H1 (cell line): ENCODE data around the gene ZDHHC1. TPM values are rescaled to one million over a fixed set of nuclear protein-coding genes. Genes with fewer than 3 reads are reported as not detected.

ENCODE experiments used
- CTCF ChIA-PET: fragments of 300-600 bp; sonication (Branson Sonifier 250); formaldehyde crosslinking; loops from one replicate; lab custom pipeline; 2021; ENCODE audit not compliant: partially characterized antibody; lab: Charles Lee
- POLR2A ChIA-PET: fragments of 300-600 bp; sonication (Branson Sonifier 250); formaldehyde crosslinking; loops from one replicate; lab custom pipeline; 2021; ENCODE audit warnings: inconsistent platforms; ENCODE audit not compliant: partially characterized antibody; lab: Charles Lee
- DNase-seq, 2 experiments: peaks; one replicate each; pipeline versions ENCODE4 v3.0.0 to v3.0.0-alpha.2; 2010 to 2022; ENCODE audit warnings: low spot score in 2 of 2, low read depth in 1 of 2, mixed read lengths in 1 of 2
- FAIRE-seq: peaks from 2 replicates; lab custom pipeline; 2011; peaks lifted over from hg19 to GRCh38; lab: Jason Lieb, UNC
- H2AFZ ChIP-seq: 2 replicates; pipeline ENCODE4 v1.8.1; 2012; ENCODE audit warnings: low read length, inconsistent platforms
- H2AK5ac ChIP-seq: 2 replicates; pipeline ENCODE4 v1.6.1; 2013; ENCODE audit warnings: low read depth, low read length
- H2BK120ac ChIP-seq: replicated peaks from 2 replicates; pipeline ENCODE3; 2013; ENCODE audit warnings: low read depth, low read length, inconsistent platforms
- H2BK12ac ChIP-seq: 2 replicates; pipeline ENCODE4 v1.6.1; 2013; ENCODE audit warnings: low read depth, low read length
- H2BK15ac ChIP-seq: 2 replicates; pipeline ENCODE4 v1.6.1; 2013; ENCODE audit warnings: low read length
- H2BK20ac ChIP-seq: 2 replicates; pipeline ENCODE4 v1.6.1; 2013; ENCODE audit warnings: low read length
- H2BK5ac ChIP-seq: 2 replicates; pipeline ENCODE4 v1.6.1; 2013; ENCODE audit warnings: low read depth, low read length
- H3K14ac ChIP-seq: 2 replicates; pipeline ENCODE4 v1.6.1; 2013; ENCODE audit warnings: inconsistent platforms; ENCODE audit not compliant: insufficient read length
- H3K18ac ChIP-seq: 2 replicates; pipeline ENCODE4 v1.6.1; 2013; ENCODE audit warnings: low read length; ENCODE audit errors: extremely low read depth
- H3K23ac ChIP-seq: 2 replicates; pipeline ENCODE4 v1.6.1; 2013; ENCODE audit warnings: inconsistent platforms; ENCODE audit not compliant: insufficient read length
- H3K23me2 ChIP-seq: 2 replicates; pipeline ENCODE4 v1.6.1; 2013; ENCODE audit warnings: low read depth, low read length
- H3K27ac ChIP-seq: 2 replicates; pipeline ENCODE4 v1.6.1; 2011; ENCODE audit warnings: low read depth, low read length, inconsistent platforms
- H3K27me3 ChIP-seq, 4 experiments: replicated peaks in 1 of 4; 1 replicate in 1 of 4; 2 replicates in 3 of 4; pipeline versions ENCODE4 v1.6.1 to v1.8.1; 2011 to 2013; ENCODE audit warnings: low read length in 3 of 4, mild to moderate bottlenecking in 3 of 4, inconsistent platforms in 2 of 4, mixed read lengths in 2 of 4, moderate library complexity in 1 of 4; ENCODE audit not compliant: control insufficient read depth in 3 of 4, insufficient read depth in 3 of 4; ENCODE audit errors: extremely low read depth in 1 of 4
- H3K36me3 ChIP-seq, 4 experiments: 2 replicates each; pipeline versions ENCODE4 v1.6.1 to v1.8.1; 2011 to 2013; ENCODE audit warnings: mild to moderate bottlenecking in 4 of 4, low read length in 3 of 4, moderate library complexity in 2 of 4, control low read depth in 1 of 4, inconsistent platforms in 1 of 4; ENCODE audit not compliant: insufficient read depth in 4 of 4, control insufficient read depth in 2 of 4
- H3K4ac ChIP-seq: replicated peaks from 2 replicates; pipeline ENCODE3; 2013; ENCODE audit warnings: low read length, low read depth, mixed read lengths, inconsistent platforms; ENCODE audit not compliant: insufficient read length
- H3K4me1 ChIP-seq, 4 experiments: replicated peaks in 1 of 4; 1 replicate in 1 of 4; 2 replicates in 3 of 4; pipeline versions ENCODE4 v1.6.1 to v1.8.1; 2011 to 2013; ENCODE audit warnings: low read length in 3 of 4, inconsistent platforms in 2 of 4, mixed read lengths in 1 of 4; ENCODE audit not compliant: insufficient read depth in 4 of 4, control insufficient read depth in 3 of 4
- H3K4me2 ChIP-seq, 2 experiments: 2 replicates each; pipeline versions ENCODE4 v1.6.1 to v1.8.1; 2011 to 2013; ENCODE audit warnings: low read depth in 2 of 2, low read length in 2 of 2, control low read depth in 1 of 2, inconsistent platforms in 1 of 2, mild to moderate bottlenecking in 1 of 2; ENCODE audit not compliant: insufficient read depth in 1 of 2
- H3K4me3 ChIP-seq, 4 experiments: fragments of 200-600, 300-600 bp in 1 of 4; sonication (generic), shearing (Covaris generic), sonication (Bioruptor Twin) in 1 of 4; 2 replicates each; pipeline versions ENCODE4 v1.5.1 to v1.8.1; 2011 to 2016; ENCODE audit warnings: low read length in 4 of 4, low read depth in 3 of 4, control low read depth in 2 of 4, inconsistent platforms in 2 of 4, mild to moderate bottlenecking in 2 of 4, mixed read lengths in 1 of 4, moderate library complexity in 1 of 4; ENCODE audit not compliant: insufficient read depth in 2 of 4; ENCODE audit errors: extremely low read depth in 1 of 4
- H3K56ac ChIP-seq: replicated peaks from 2 replicates; pipeline ENCODE3; 2013; ENCODE audit warnings: low read depth, mild to moderate bottlenecking, mixed read lengths, low read length, inconsistent platforms; ENCODE audit not compliant: insufficient read length
- H3K79me1 ChIP-seq: 2 replicates; pipeline ENCODE4 v1.6.1; 2013; ENCODE audit warnings: low read depth, low read length, control low read depth
- H3K79me2 ChIP-seq, 2 experiments: 2 replicates each; pipeline versions ENCODE4 v1.6.1 to v1.8.1; 2012 to 2013; ENCODE audit warnings: low read length in 2 of 2, mild to moderate bottlenecking in 2 of 2, inconsistent platforms in 1 of 2; ENCODE audit not compliant: insufficient read depth in 2 of 2, control insufficient read depth in 1 of 2
- H3K9ac ChIP-seq, 4 experiments: replicated peaks in 1 of 4; 1 replicate in 1 of 4; 2 replicates in 3 of 4; pipeline versions ENCODE4 v1.6.1 to v1.8.1; 2011 to 2013; ENCODE audit warnings: low read depth in 3 of 4, low read length in 3 of 4, control low read depth in 2 of 4, mild to moderate bottlenecking in 2 of 4, moderate library complexity in 2 of 4, inconsistent platforms in 1 of 4; ENCODE audit errors: extremely low read depth in 1 of 4
- H3K9me3 ChIP-seq, 2 experiments: 2 replicates each; pipeline versions ENCODE4 v1.6.1 to v1.8.1; 2012 to 2013; ENCODE audit warnings: mild to moderate bottlenecking in 2 of 2, moderate library complexity in 2 of 2, control low read depth in 1 of 2, inconsistent platforms in 1 of 2, low read depth in 1 of 2, low read length in 1 of 2, mixed read lengths in 1 of 2; ENCODE audit not compliant: insufficient read depth in 2 of 2
- H4K20me1 ChIP-seq, 2 experiments: replicated peaks in 1 of 2; 2 replicates each; pipeline versions ENCODE3 to v1.8.1; 2011 to 2013; ENCODE audit warnings: inconsistent platforms in 2 of 2, low read length in 2 of 2, mild to moderate bottlenecking in 1 of 2; ENCODE audit not compliant: insufficient read depth in 2 of 2, control insufficient read depth in 1 of 2
- H4K5ac ChIP-seq: 2 replicates; pipeline ENCODE4 v1.6.1; 2013; ENCODE audit warnings: low read length, low read depth, mixed read lengths, inconsistent platforms; ENCODE audit not compliant: insufficient read length
- H4K8ac ChIP-seq: 2 replicates; pipeline ENCODE4 v1.8.0; 2013; ENCODE audit warnings: mild to moderate bottlenecking, moderate library complexity, low read length, inconsistent platforms; ENCODE audit not compliant: insufficient read depth; ENCODE audit errors: extremely low read depth
- H4K91ac ChIP-seq: replicated peaks from 2 replicates; pipeline ENCODE3; 2013; ENCODE audit warnings: low read length, mixed read lengths, inconsistent platforms; ENCODE audit not compliant: insufficient read length
- CEBPB ChIP-seq: IDR thresholded peaks from 2 replicates; pipeline ENCODE4 v1.6.1; 2012; ENCODE audit warnings: low read depth, low read length
- CTBP2 ChIP-seq: IDR thresholded peaks from 2 replicates; pipeline ENCODE4 v1.7.0; 2011; ENCODE audit warnings: borderline replicate concordance, mild to moderate bottlenecking, moderate library complexity, mixed read lengths, low read length; ENCODE audit not compliant: insufficient read depth, insufficient read length
- FOSL1 ChIP-seq: IDR thresholded peaks from 2 replicates; pipeline ENCODE4 v1.6.1; 2011; ENCODE audit warnings: mild to moderate bottlenecking, low read depth, low read length, moderate library complexity; ENCODE audit not compliant: insufficient read depth
- NRF1 ChIP-seq: IDR thresholded peaks from 2 replicates; pipeline ENCODE4 v1.6.1; 2011; ENCODE audit warnings: mild to moderate bottlenecking, low read depth, low read length, improper control_type of control experiment
- RAD21 ChIP-seq, 2 experiments: IDR thresholded peaks in 1 of 2; conservative IDR thresholded peaks in 1 of 2; 2 replicates each; pipeline ENCODE4 v1.6.1; 2011; ENCODE audit warnings: low read depth in 2 of 2, low read length in 2 of 2, improper control_type of control experiment in 1 of 2, inconsistent platforms in 1 of 2, mild to moderate bottlenecking in 1 of 2, moderate library complexity in 1 of 2
- SIRT6 ChIP-seq: IDR thresholded peaks from one replicate; pipeline ENCODE4 v1.7.1; 2012; ENCODE audit warnings: low read length, inconsistent platforms
- WGBS, 2 experiments: shearing (Covaris generic) in 1 of 2; methylation state at CpG; one replicate each; pipeline versions ENCODE4 v1.1.6 to v1.1.7; 2013 to 2015; ENCODE audit warnings: low lambda C conversion rate in 2 of 2, mixed read lengths in 2 of 2, inconsistent platforms in 1 of 2, low coverage in 1 of 2, missing lambda C conversion rate in 1 of 2; ENCODE audit not compliant: insufficient replicate concordance in 2 of 2, insufficient coverage in 1 of 2, insufficient read length in 1 of 2; ENCODE audit errors: extremely low coverage in 1 of 2, missing lambda C conversion rate in 1 of 2; 5-methylcytosine and 5-hydroxymethylcytosine counted together
- polyA plus RNA-seq, 7 experiments: library from polyadenylated mRNA; depleted of rRNA in 3 of 7; stranded (reverse) in 5 of 7; unstranded in 2 of 7; fragments of >200 nt in 5 of 7; fragments of 200-250 nt in 2 of 7; gene quantifications; 1 replicate in 5 of 7; 2 replicates in 1 of 7; 4 replicates in 1 of 7; pipeline versions ENCODE4 v1.2.1 to v1.2.3, GENCODE V29; 2011 to 2013; ENCODE audit warnings: missing spikeins in 2 of 7, mixed read lengths in 2 of 7
- total RNA-seq: library from RNA; stranded (reverse); fragmentation: NEBNext Ultra II Directional; extraction: Animal tissue kit (Norgen Biotek cat#: 25700); gene quantifications from 2 replicates; pipeline ENCODE4 v1.2.1, GENCODE V29; 2021
- TF ChIP-seq, protein P1 (sequence below), 3 experiments: IDR thresholded peaks; 1 replicate in 2 of 3; 2 replicates in 1 of 3; pipeline versions ENCODE4 v1.5.1 to v1.6.1; 2011; ENCODE audit warnings: low read length in 3 of 3, mild to moderate bottlenecking in 3 of 3, inconsistent platforms in 2 of 3, low read depth in 1 of 3, moderate library complexity in 1 of 3; ENCODE audit not compliant: insufficient read depth in 1 of 3; ENCODE audit errors: control extremely low read depth in 1 of 3

ZDHHC1 gene
- total and polyA plus RNA-seq, 2 of the 8 experiments (the other 6 are each of a cell fraction or from before 2014, with no cell fraction given): 3.1 to 4.9 TPM

DNA sequence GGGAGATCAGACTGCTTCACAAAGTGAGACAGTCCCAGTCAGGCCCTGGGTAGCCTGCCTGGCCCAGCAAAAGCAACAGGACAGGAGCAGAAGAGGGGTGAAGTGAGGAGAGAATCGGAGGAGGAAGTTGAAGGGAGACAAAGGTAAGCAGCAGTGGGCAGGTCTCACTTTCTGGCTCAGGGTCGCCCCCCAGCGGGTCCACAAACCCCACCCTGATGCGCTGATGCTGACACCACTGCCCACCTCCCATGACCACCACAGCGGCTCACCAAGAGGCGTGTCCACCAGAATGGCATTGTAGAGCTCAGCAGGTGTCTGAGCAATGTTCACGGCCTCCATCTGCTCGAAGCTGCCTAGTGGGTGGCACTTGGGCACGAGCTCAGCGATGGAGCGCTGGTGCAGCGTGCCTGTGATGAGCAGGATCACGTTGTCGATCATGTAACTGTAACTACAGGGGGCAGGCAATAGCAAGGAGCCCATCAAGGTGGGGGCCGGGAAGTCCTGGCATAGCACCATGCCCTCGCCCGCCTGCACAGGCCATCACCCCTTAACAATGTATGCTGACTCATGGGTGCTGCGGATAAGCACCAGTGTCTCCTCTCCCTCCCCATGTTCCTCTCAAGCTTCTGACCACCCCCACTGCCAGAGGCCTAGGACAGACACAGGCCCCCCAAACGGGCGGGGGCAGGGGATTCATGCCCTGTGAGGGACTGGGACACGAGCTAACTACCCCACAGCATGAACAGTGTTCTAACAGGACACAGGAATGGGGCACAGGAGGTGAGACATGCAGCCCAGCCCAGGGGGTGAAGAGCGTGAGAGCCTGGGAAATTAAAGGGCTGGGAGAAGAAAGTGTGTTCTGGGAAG lies 28.2 kb upstream of the ZDHHC1 start:
- H3K79me1 ChIP-seq: no peaks in the 10 kb centered on the region; the same call in none of the 2 replicates

More for the DNA sequence above, 28.2 kb upstream of the ZDHHC1 start:
- Histone ChIP-seq H3K9ac (no peak overlapping the region), H3K56ac (no peak overlapping the region), H3K9me3 (peaks cover 0 to 4% of the 10 kb centered on the region in 2 experiments; a peak in 1 of 4 replicates), H3K23me2 (no peaks in the 10 kb centered on the region), H4K8ac (peak overlapping the region; percentile 58; the same call in 1 of the 2 replicates), H3K4ac (no peak overlapping the region), H2BK5ac (peak overlapping the region; percentile 18; the same call in 1 of the 2 replicates), H4K5ac (no peak overlapping the region), H3K4me1 (peaks cover 0 to 8% (median 4%) of the 10 kb centered on the region in 4 experiments; a peak in 5 of 7 replicates), H3K18ac (no peak overlapping the region), H3K79me2 (no peaks in the 10 kb centered on the region), H3K4me3 (no peak overlapping the region), H4K91ac (no peak overlapping the region), H2BK120ac (no peak overlapping the region), H4K20me1 (peaks cover 2 to 6% of the 10 kb centered on the region in 2 experiments), H3K23ac (no peak overlapping the region), H3K14ac (no peak overlapping the region), H2BK15ac (0 out of 2 replicates have a peak overlapping the region, but pooled peaks have one; percentile 46), H3K27me3 (no peaks in the 10 kb centered on the region), H3K27ac (no peak overlapping the region), H3K36me3 (no peaks in the 10 kb centered on the region; a peak in 1 of 8 replicates), H2AK5ac (peak overlapping the region; percentile 82; the same call in 1 of the 2 replicates), H2AFZ (no peak overlapping the region), H2BK12ac (peak overlapping the region; percentile 50; the same call in 1 of the 2 replicates), H2BK20ac (no peak overlapping the region), H3K4me2 (no peak overlapping the region)
- no peak for FAIRE-seq
- POLR2A ChIA-PET: interaction anchor here (0.6 to 8.5 kb wide), 7 partner anchors 11 to 175 kb away, joined by 3 to 67 read pairs (median 3); partner anchors contain the start of gene HSD11B2
- CTCF ChIA-PET: interaction anchor here (0.6 to 28.6 kb wide), 33 partner anchors 0 to 1367 kb away, joined by 3 to 683 read pairs (median 5); partner anchors contain the start of genes ATP6V0D1, HSD11B2, TPPP3 and ZDHHC1
- no peak for TF ChIP-seq NRF1
- TF ChIP-seq RAD21 (IDR thresholded peaks at IDR 0.05 in 1 of 2, conservative IDR thresholded peaks at IDR 0.05 in 1 of 2; ENCODE audit: low read depth in 2 of 2, low read length in 2 of 2): peak; percentile 20 to 49; a peak in 3 of 4 replicates
- no peak for TF ChIP-seq CEBPB
- TF ChIP-seq FOSL1: no peak
- TF ChIP-seq, protein P1, sequence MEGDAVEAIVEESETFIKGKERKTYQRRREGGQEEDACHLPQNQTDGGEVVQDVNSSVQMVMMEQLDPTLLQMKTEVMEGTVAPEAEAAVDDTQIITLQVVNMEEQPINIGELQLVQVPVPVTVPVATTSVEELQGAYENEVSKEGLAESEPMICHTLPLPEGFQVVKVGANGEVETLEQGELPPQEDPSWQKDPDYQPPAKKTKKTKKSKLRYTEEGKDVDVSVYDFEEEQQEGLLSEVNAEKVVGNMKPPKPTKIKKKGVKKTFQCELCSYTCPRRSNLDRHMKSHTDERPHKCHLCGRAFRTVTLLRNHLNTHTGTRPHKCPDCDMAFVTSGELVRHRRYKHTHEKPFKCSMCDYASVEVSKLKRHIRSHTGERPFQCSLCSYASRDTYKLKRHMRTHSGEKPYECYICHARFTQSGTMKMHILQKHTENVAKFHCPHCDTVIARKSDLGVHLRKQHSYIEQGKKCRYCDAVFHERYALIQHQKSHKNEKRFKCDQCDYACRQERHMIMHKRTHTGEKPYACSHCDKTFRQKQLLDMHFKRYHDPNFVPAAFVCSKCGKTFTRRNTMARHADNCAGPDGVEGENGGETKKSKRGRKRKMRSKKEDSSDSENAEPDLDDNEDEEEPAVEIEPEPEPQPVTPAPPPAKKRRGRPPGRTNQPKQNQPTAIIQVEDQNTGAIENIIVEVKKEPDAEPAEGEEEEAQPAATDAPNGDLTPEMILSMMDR (IDR thresholded peaks at IDR 0.05; ENCODE audit: control extremely low read depth in 1 of 3, insufficient read depth in 1 of 3, low read depth in 1 of 3, low read length in 3 of 3): peak; percentile 47 to 50 (median 49)
- TF ChIP-seq SIRT6: no peak
- TF ChIP-seq CTBP2: no peak
- 74% methylated on average over 22 of the region's 22 CpGs; no CpG with 5 or more reads in 1 of the 2 experiments for WGBS, 2 experiments
- DNase-seq: no peak
